ENCODE measurements around the gene APOL1.
"Not testable (repeated sequence)": the region's sequence is repeated elsewhere in the genome, so short reads cannot be mapped to it uniquely, and the experiment has no call there.

The APOL1 gene

GRCh38 chr22:36257948-36258670, 5.2 kb downstream of the APOL1 start:
- H3K27me3 ChIP-seq (ENCODE audit: control insufficient read depth, insufficient read depth, low read length), result no peaks in the 10 kb centered on the region
- H3K36me3 ChIP-seq (ENCODE audit: control insufficient read depth, insufficient read depth, low read length), result no peaks in the 10 kb centered on the region
- H3K4me1 ChIP-seq (ENCODE audit: control insufficient read depth, insufficient read depth, low read length), result peaks cover 20% of the 10 kb centered on the region
- H3K9me3 ChIP-seq (ENCODE audit: control insufficient read depth, insufficient read depth, low read depth, low read length), result no peaks in the 10 kb centered on the region
- H3K4me3 ChIP-seq (ENCODE audit: low read depth, low read length), result no peak overlapping the region
- H3K9ac ChIP-seq (ENCODE audit: low read length), result no peak overlapping the region
- no peak overlapping the region for H3K27ac ChIP-seq (ENCODE audit: low read depth, low read length)

- H3K4me1 ChIP-seq (ENCODE audit: control insufficient read depth, insufficient read depth, low read length), result peaks cover 20% of the 10 kb centered on the region
- H3K36me3 ChIP-seq (ENCODE audit: control insufficient read depth, insufficient read depth, low read length), result no peaks in the 10 kb centered on the region
- H3K4me3 ChIP-seq (ENCODE audit: low read depth, low read length), result no peak overlapping the region
- H3K9ac ChIP-seq (ENCODE audit: low read length), result no peak overlapping the region
- no peaks in the 10 kb centered on the region for H3K27me3 ChIP-seq (ENCODE audit: control insufficient read depth, insufficient read depth, low read length)
- no peak overlapping the region for H3K27ac ChIP-seq (ENCODE audit: low read depth, low read length)
- H3K9me3 ChIP-seq (ENCODE audit: control insufficient read depth, insufficient read depth, low read depth, low read length), result no peaks in the 10 kb centered on the region
These were observed 6.0 kb downstream of the APOL1 start for GRCh38 chr22:36258701-36259614.

- Histone ChIP-seq H3K27ac (ENCODE audit: low read depth, low read length) (no peak overlapping the region), H3K36me3 (ENCODE audit: control insufficient read depth, insufficient read depth, low read length) (no peaks in the 10 kb centered on the region), H3K4me3 (ENCODE audit: low read depth, low read length) (no peak overlapping the region), H3K9ac (ENCODE audit: low read length) (no peak overlapping the region), H3K27me3 (ENCODE audit: control insufficient read depth, insufficient read depth, low read length) (no peaks in the 10 kb centered on the region), H3K4me1 (ENCODE audit: control insufficient read depth, insufficient read depth, low read length) (peaks cover 20% of the 10 kb centered on the region), H3K9me3 (ENCODE audit: control insufficient read depth, insufficient read depth, low read depth, low read length) (no peaks in the 10 kb centered on the region)
These were observed 6.8 kb downstream of the APOL1 start for GRCh38 chr22:36259615-36260300.

- not testable (repeated sequence) for H3K27me3 ChIP-seq (ENCODE audit: control insufficient read depth, insufficient read depth, low read length); H3K36me3 ChIP-seq (ENCODE audit: control insufficient read depth, insufficient read depth, low read length); H3K9ac ChIP-seq (ENCODE audit: low read length); H3K9me3 ChIP-seq (ENCODE audit: control insufficient read depth, insufficient read depth, low read depth, low read length); H3K4me3 ChIP-seq (ENCODE audit: low read depth, low read length); H3K27ac ChIP-seq (ENCODE audit: low read depth, low read length)
- H3K4me1 ChIP-seq (ENCODE audit: control insufficient read depth, insufficient read depth, low read length), result peaks cover 20% of the 10 kb centered on the region
These were observed 8.7 kb downstream of the APOL1 start for GRCh38 chr22:36261675-36262074.

- not testable (repeated sequence) for H3K27ac ChIP-seq (ENCODE audit: low read depth, low read length); H3K36me3 ChIP-seq (ENCODE audit: control insufficient read depth, insufficient read depth, low read length); H3K4me3 ChIP-seq (ENCODE audit: low read depth, low read length); H3K9ac ChIP-seq (ENCODE audit: low read length); H3K27me3 ChIP-seq (ENCODE audit: control insufficient read depth, insufficient read depth, low read length); H3K9me3 ChIP-seq (ENCODE audit: control insufficient read depth, insufficient read depth, low read depth, low read length)
- peaks cover 20% of the 10 kb centered on the region for H3K4me1 ChIP-seq (ENCODE audit: control insufficient read depth, insufficient read depth, low read length)
These were observed 9.4 kb downstream of the APOL1 start for GRCh38 chr22:36262307-36262706.

- H3K9me3 ChIP-seq (ENCODE audit: control insufficient read depth, insufficient read depth, low read depth, low read length); H3K36me3 ChIP-seq (ENCODE audit: control insufficient read depth, insufficient read depth, low read length); H3K9ac ChIP-seq (ENCODE audit: low read length); H3K27ac ChIP-seq (ENCODE audit: low read depth, low read length); H3K27me3 ChIP-seq (ENCODE audit: control insufficient read depth, insufficient read depth, low read length); H3K4me3 ChIP-seq (ENCODE audit: low read depth, low read length): not testable (repeated sequence)
- H3K4me1 ChIP-seq (ENCODE audit: control insufficient read depth, insufficient read depth, low read length), result peaks cover 19% of the 10 kb centered on the region
These were observed 10.3 kb downstream of the APOL1 start for GRCh38 chr22:36263216-36263673.

- H3K4me1 ChIP-seq (ENCODE audit: control insufficient read depth, insufficient read depth, low read length), result peaks cover 11% of the 10 kb centered on the region
- H3K27me3 ChIP-seq (ENCODE audit: control insufficient read depth, insufficient read depth, low read length); H3K9me3 ChIP-seq (ENCODE audit: control insufficient read depth, insufficient read depth, low read depth, low read length); H3K36me3 ChIP-seq (ENCODE audit: control insufficient read depth, insufficient read depth, low read length); H3K9ac ChIP-seq (ENCODE audit: low read length); H3K4me3 ChIP-seq (ENCODE audit: low read depth, low read length); H3K27ac ChIP-seq (ENCODE audit: low read depth, low read length): not testable (repeated sequence)
These were observed 11.1 kb downstream of the APOL1 start for GRCh38 chr22:36263886-36264664.

GRCh38 chr22:36267058-36267457, 14.1 kb downstream of the APOL1 start:
- Histone ChIP-seq H3K4me3 (ENCODE audit: low read depth, low read length) (no peak overlapping the region), H3K4me1 (ENCODE audit: control insufficient read depth, insufficient read depth, low read length) (no peaks in the 10 kb centered on the region), H3K9me3 (ENCODE audit: control insufficient read depth, insufficient read depth, low read depth, low read length) (no peaks in the 10 kb centered on the region), H3K27me3 (ENCODE audit: control insufficient read depth, insufficient read depth, low read length) (no peaks in the 10 kb centered on the region), H3K36me3 (ENCODE audit: control insufficient read depth, insufficient read depth, low read length) (no peaks in the 10 kb centered on the region), H3K27ac (ENCODE audit: low read depth, low read length) (no peak overlapping the region), H3K9ac (ENCODE audit: low read length) (no peak overlapping the region)

- Histone ChIP-seq H3K36me3 (ENCODE audit: control insufficient read depth, insufficient read depth, low read length) (no peaks in the 10 kb centered on the region), H3K27ac (ENCODE audit: low read depth, low read length) (no peak overlapping the region), H3K9me3 (ENCODE audit: control insufficient read depth, insufficient read depth, low read depth, low read length) (no peaks in the 10 kb centered on the region), H3K27me3 (ENCODE audit: control insufficient read depth, insufficient read depth, low read length) (no peaks in the 10 kb centered on the region), H3K4me1 (ENCODE audit: control insufficient read depth, insufficient read depth, low read length) (no peaks in the 10 kb centered on the region), H3K4me3 (ENCODE audit: low read depth, low read length) (no peak overlapping the region), H3K9ac (ENCODE audit: low read length) (no peak overlapping the region)
These were observed 15.1 kb downstream of the APOL1 start for GRCh38 chr22:36267896-36268485.

GRCh38 chr22:36271231-36271630, 18.3 kb downstream of the APOL1 start:
- not testable (repeated sequence) for H3K27ac ChIP-seq (ENCODE audit: low read depth, low read length); H3K9ac ChIP-seq (ENCODE audit: low read length); H3K4me1 ChIP-seq (ENCODE audit: control insufficient read depth, insufficient read depth, low read length); H3K27me3 ChIP-seq (ENCODE audit: control insufficient read depth, insufficient read depth, low read length); H3K36me3 ChIP-seq (ENCODE audit: control insufficient read depth, insufficient read depth, low read length); H3K4me3 ChIP-seq (ENCODE audit: low read depth, low read length); H3K9me3 ChIP-seq (ENCODE audit: control insufficient read depth, insufficient read depth, low read depth, low read length)

Measured in HUES6 (cell line).